ENCODE data around the gene TBC1D22A.

DNA sequence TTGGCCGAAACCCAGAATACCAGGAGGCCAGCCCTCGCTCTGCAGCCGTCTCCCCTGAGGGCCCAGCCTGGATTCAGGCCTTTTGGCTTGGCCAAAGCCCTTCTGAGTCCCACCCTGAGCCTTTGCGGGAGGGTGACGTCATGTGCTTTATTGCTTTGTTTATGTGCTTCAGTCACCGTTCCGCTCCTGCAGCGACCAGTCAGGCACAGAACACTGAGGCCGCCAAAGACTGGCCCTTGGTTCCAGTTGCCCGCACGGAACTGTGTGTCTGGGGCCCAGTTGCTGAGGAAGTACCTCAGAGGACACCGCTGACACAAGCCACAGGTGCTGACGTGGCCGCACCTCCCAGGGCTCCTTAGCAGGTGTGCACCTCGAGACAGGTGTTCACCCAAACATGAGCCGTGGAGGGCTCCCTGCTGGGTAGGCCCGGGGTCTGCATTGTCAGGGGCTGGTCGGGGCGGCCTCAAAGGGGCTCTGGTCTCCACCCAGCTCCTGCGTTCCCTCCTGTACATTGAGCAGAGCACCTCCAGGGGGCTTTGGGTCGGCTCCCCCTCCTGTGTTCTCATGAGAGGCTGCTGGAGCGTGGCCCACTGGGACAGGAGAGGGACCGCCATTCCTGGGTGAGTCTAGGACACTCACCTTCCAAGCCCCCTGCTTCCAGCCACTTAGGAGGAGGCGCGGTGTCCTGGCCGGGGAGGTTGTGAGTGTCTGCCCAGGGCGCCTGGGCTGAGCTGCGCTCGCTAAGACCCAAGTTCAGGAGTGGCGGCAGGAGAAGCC lies 376.8 kb downstream of the TBC1D22A start:
- TF ChIP-seq, protein P1, sequence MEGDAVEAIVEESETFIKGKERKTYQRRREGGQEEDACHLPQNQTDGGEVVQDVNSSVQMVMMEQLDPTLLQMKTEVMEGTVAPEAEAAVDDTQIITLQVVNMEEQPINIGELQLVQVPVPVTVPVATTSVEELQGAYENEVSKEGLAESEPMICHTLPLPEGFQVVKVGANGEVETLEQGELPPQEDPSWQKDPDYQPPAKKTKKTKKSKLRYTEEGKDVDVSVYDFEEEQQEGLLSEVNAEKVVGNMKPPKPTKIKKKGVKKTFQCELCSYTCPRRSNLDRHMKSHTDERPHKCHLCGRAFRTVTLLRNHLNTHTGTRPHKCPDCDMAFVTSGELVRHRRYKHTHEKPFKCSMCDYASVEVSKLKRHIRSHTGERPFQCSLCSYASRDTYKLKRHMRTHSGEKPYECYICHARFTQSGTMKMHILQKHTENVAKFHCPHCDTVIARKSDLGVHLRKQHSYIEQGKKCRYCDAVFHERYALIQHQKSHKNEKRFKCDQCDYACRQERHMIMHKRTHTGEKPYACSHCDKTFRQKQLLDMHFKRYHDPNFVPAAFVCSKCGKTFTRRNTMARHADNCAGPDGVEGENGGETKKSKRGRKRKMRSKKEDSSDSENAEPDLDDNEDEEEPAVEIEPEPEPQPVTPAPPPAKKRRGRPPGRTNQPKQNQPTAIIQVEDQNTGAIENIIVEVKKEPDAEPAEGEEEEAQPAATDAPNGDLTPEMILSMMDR (IDR thresholded peaks at IDR 0.05), result no peak
- no peak for TF ChIP-seq POLR2A (IDR thresholded peaks at IDR 0.05)
